ENCODE results near the gene ZNF511.

The ZNF511 gene

DNA sequence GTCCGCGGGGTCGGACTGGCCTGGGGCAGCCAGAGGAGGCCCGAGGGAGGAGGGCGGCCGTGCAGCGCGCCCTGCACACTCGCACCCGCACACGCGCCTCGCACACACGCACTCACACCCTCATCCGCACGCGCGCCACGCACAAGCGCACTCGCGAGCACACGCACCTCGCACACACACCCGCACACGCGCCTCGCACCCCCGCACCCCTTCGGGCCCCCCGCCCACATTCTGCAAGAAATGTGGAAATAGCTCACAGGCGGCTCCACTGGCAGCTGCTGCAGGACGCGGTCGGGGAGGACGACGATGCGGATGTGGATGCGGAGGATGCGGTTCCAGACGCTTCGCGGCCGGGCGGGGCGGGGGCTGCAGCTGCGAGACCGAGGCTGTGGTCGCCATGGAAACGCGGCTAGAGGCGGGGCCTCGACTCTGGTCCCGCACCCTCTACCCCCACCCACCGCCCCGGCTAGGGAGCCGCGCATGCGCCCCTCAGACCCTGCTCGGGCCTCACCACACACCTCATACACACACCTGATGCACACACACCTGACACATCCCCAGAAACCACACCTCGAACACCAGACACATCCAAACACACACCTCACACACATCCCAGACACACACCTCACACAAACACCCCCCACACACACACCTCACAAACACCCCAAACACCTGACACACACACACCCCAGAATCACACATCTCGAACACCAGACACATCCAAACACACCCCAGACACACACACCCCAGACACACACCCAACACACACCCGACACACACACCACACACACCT lies 28.1 kb downstream of the ZNF511 start, which contains the start of gene CALY (continued):
- TF ChIP-seq, protein P1, sequence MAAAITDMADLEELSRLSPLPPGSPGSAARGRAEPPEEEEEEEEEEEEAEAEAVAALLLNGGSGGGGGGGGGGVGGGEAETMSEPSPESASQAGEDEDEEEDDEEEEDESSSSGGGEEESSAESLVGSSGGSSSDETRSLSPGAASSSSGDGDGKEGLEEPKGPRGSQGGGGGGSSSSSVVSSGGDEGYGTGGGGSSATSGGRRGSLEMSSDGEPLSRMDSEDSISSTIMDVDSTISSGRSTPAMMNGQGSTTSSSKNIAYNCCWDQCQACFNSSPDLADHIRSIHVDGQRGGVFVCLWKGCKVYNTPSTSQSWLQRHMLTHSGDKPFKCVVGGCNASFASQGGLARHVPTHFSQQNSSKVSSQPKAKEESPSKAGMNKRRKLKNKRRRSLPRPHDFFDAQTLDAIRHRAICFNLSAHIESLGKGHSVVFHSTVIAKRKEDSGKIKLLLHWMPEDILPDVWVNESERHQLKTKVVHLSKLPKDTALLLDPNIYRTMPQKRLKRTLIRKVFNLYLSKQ (tag by site-specific recombination; IDR thresholded peaks at IDR 0.05; ENCODE audit: borderline replicate concordance) = no peak; the same call in 1 of the 2 replicates
- TF ChIP-seq KLF7 (tag by site-specific recombination; IDR thresholded peaks at IDR 0.05; ENCODE audit: borderline replicate concordance) (no peak), ZNF248 (tag by site-specific recombination; IDR thresholded peaks at IDR 0.05) (no peak), ZNF501 (tag by site-specific recombination; IDR thresholded peaks at IDR 0.05) (no peak), ZFP37 (tag by site-specific recombination; IDR thresholded peaks at IDR 0.05) (no peak), ZNF24 (tag by site-specific recombination; IDR thresholded peaks at IDR 0.05) (no peak), ZXDB (tag by site-specific recombination; IDR thresholded peaks at IDR 0.05) (no peak), ZNF530 (tag by site-specific recombination; IDR thresholded peaks at IDR 0.05; ENCODE audit: low read depth) (0 out of 2 replicates have a peak, but pooled peaks have one; percentile 10), ZSCAN16 (tag by site-specific recombination; IDR thresholded peaks at IDR 0.05) (no peak), ZNF175 (tag by site-specific recombination; IDR thresholded peaks at IDR 0.05) (no peak), ZBTB20 (tag by site-specific recombination; IDR thresholded peaks at IDR 0.05) (peak; percentile 69), ZNF768 (tag by site-specific recombination; IDR thresholded peaks at IDR 0.05) (no peak), ZNF747 (tag by site-specific recombination; IDR thresholded peaks at IDR 0.05) (peak; percentile 75; the same call in 1 of the 2 replicates), ZNF585B (tag by site-specific recombination; IDR thresholded peaks at IDR 0.05) (no peak), EGR2 (tag by site-specific recombination; IDR thresholded peaks at IDR 0.05; ENCODE audit: low read depth) (0 out of 2 replicates have a peak, but pooled peaks have one; percentile 10), BCL11B (tag by site-specific recombination; IDR thresholded peaks at IDR 0.05; ENCODE audit: low read depth) (no peak), ZNF423 (tag by site-specific recombination; IDR thresholded peaks at IDR 0.05) (no peak), ZNF621 (tag by site-specific recombination; IDR thresholded peaks at IDR 0.05) (no peak), KLF9 (tag by site-specific recombination; IDR thresholded peaks at IDR 0.05; ENCODE audit: low read depth) (peak; percentile 81; the same call in 1 of the 2 replicates), ZNF416 (tag by site-specific recombination; IDR thresholded peaks at IDR 0.05) (no peak), ZBTB7A (tag by site-specific recombination; IDR thresholded peaks at IDR 0.05; ENCODE audit: low read depth) (no peak; the same call in 1 of the 2 replicates), ZNF266 (tag by site-specific recombination; IDR thresholded peaks at IDR 0.05; ENCODE audit: low read depth) (peak; percentile 17; the same call in 1 of the 2 replicates)
- TF ChIP-seq, protein P2, sequence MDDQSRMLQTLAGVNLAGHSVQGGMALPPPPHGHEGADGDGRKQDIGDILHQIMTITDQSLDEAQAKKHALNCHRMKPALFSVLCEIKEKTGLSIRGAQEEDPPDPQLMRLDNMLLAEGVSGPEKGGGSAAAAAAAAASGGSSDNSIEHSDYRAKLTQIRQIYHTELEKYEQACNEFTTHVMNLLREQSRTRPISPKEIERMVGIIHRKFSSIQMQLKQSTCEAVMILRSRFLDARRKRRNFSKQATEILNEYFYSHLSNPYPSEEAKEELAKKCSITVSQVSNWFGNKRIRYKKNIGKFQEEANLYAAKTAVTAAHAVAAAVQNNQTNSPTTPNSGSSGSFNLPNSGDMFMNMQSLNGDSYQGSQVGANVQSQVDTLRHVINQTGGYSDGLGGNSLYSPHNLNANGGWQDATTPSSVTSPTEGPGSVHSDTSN (CRISPR knock-in tag; IDR thresholded peaks at IDR 0.05) = no peak
- TF ChIP-seq, protein P3, sequence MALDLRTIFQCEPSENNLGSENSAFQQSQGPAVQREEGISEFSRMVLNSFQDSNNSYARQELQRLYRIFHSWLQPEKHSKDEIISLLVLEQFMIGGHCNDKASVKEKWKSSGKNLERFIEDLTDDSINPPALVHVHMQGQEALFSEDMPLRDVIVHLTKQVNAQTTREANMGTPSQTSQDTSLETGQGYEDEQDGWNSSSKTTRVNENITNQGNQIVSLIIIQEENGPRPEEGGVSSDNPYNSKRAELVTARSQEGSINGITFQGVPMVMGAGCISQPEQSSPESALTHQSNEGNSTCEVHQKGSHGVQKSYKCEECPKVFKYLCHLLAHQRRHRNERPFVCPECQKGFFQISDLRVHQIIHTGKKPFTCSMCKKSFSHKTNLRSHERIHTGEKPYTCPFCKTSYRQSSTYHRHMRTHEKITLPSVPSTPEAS (tag by site-specific recombination; IDR thresholded peaks at IDR 0.05) = 0 out of 2 replicates have a peak, but pooled peaks have one; percentile 58
- TF ChIP-seq, protein P4, sequence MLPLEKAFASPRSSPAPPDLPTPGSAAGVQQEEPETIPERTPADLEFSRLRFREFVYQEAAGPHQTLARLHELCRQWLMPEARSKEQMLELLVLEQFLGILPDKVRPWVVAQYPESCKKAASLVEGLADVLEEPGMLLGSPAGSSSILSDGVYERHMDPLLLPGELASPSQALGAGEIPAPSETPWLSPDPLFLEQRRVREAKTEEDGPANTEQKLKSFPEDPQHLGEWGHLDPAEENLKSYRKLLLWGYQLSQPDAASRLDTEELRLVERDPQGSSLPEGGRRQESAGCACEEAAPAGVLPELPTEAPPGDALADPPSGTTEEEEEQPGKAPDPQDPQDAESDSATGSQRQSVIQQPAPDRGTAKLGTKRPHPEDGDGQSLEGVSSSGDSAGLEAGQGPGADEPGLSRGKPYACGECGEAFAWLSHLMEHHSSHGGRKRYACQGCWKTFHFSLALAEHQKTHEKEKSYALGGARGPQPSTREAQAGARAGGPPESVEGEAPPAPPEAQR (tag by site-specific recombination; IDR thresholded peaks at IDR 0.05) = no peak
- TF ChIP-seq, protein P5, sequence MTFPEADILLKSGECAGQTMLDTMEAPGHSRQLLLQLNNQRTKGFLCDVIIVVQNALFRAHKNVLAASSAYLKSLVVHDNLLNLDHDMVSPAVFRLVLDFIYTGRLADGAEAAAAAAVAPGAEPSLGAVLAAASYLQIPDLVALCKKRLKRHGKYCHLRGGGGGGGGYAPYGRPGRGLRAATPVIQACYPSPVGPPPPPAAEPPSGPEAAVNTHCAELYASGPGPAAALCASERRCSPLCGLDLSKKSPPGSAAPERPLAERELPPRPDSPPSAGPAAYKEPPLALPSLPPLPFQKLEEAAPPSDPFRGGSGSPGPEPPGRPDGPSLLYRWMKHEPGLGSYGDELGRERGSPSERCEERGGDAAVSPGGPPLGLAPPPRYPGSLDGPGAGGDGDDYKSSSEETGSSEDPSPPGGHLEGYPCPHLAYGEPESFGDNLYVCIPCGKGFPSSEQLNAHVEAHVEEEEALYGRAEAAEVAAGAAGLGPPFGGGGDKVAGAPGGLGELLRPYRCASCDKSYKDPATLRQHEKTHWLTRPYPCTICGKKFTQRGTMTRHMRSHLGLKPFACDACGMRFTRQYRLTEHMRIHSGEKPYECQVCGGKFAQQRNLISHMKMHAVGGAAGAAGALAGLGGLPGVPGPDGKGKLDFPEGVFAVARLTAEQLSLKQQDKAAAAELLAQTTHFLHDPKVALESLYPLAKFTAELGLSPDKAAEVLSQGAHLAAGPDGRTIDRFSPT (tag by site-specific recombination; IDR thresholded peaks at IDR 0.05) = no peak
- TF ChIP-seq, protein P6, sequence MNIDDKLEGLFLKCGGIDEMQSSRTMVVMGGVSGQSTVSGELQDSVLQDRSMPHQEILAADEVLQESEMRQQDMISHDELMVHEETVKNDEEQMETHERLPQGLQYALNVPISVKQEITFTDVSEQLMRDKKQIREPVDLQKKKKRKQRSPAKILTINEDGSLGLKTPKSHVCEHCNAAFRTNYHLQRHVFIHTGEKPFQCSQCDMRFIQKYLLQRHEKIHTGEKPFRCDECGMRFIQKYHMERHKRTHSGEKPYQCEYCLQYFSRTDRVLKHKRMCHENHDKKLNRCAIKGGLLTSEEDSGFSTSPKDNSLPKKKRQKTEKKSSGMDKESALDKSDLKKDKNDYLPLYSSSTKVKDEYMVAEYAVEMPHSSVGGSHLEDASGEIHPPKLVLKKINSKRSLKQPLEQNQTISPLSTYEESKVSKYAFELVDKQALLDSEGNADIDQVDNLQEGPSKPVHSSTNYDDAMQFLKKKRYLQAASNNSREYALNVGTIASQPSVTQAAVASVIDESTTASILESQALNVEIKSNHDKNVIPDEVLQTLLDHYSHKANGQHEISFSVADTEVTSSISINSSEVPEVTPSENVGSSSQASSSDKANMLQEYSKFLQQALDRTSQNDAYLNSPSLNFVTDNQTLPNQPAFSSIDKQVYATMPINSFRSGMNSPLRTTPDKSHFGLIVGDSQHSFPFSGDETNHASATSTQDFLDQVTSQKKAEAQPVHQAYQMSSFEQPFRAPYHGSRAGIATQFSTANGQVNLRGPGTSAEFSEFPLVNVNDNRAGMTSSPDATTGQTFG (tag by site-specific recombination; IDR thresholded peaks at IDR 0.05; ENCODE audit: borderline replicate concordance) = no peak; the same call in 1 of the 2 replicates
- TF ChIP-seq, protein P7, sequence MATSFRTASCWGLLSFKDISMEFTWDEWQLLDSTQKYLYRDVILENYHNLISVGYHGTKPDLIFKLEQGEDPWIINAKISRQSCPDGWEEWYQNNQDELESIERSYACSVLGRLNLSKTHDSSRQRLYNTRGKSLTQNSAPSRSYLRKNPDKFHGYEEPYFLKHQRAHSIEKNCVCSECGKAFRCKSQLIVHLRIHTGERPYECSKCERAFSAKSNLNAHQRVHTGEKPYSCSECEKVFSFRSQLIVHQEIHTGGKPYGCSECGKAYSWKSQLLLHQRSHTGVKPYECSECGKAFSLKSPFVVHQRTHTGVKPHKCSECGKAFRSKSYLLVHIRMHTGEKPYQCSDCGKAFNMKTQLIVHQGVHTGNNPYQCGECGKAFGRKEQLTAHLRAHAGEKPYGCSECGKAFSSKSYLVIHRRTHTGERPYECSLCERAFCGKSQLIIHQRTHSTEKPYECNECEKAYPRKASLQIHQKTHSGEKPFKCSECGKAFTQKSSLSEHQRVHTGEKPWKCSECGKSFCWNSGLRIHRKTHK (tag by site-specific recombination; IDR thresholded peaks at IDR 0.05) = no peak

Data from HEK293 (cell line).